ENCODE data around the gene PHAF1.

Gene PHAF1

DNA sequence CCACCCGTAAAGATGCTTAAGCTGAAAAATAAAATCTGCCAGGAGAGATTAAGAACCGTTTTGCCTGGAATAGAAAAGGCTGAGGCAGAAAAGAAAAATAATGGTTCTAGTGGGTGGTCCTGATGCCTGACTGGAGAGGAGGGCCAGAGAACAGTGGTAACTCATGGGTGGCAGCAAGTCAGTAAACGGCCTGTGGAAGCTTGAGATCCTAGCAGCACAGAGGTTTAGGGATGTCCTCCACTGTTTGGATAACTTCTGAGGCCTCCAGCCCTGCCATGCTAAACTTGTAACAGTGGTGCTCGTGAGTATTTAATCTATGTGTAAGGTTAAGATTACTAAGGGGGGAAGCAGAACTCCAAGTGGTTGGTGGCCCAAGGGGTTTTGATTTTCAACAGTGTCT is 21.2 kb upstream of the PHAF1 start:
- TF ChIP-seq, protein P1, sequence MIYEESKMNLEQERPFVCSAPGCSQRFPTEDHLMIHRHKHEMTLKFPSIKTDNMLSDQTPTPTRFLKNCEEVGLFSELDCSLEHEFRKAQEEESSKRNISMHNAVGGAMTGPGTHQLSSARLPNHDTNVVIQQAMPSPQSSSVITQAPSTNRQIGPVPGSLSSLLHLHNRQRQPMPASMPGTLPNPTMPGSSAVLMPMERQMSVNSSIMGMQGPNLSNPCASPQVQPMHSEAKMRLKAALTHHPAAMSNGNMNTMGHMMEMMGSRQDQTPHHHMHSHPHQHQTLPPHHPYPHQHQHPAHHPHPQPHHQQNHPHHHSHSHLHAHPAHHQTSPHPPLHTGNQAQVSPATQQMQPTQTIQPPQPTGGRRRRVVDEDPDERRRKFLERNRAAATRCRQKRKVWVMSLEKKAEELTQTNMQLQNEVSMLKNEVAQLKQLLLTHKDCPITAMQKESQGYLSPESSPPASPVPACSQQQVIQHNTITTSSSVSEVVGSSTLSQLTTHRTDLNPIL (CRISPR knock-in tag; IDR thresholded peaks at IDR 0.05; ENCODE audit: low read depth), result no peak
- TF ChIP-seq ZNF565 (CRISPR knock-in tag; conservative IDR thresholded peaks at IDR 0.05; ENCODE audit: low read depth), result no peak
- TF ChIP-seq ZC3H10 (CRISPR knock-in tag; IDR thresholded peaks at IDR 0.05), result no peak

DNA sequence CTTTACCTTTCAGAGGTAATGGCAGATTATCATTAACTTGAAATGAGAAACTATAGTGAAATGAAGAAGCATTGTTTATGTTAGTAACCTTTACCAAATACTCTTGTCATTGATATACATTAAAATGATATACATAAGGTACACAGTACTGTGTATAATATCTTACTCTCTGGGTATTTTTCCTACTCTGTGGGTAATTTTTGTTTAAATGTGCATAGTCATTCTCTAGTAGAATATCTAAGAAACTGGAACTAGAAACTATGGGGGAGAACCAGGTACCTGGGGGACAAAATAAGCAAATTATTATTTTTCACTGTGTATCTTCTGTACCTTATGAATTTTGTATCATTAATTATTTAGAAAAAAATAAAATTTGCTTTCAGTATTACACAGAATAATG is 20.6 kb upstream of the PHAF1 start:
- ATAC-seq, result no peak
- no peak for TF ChIP-seq ZFP3 (CRISPR knock-in tag; IDR thresholded peaks at IDR 0.05)
- TF ChIP-seq SNAI2 (CRISPR knock-in tag; IDR thresholded peaks at IDR 0.05), result no peak
- TF ChIP-seq, protein P2, sequence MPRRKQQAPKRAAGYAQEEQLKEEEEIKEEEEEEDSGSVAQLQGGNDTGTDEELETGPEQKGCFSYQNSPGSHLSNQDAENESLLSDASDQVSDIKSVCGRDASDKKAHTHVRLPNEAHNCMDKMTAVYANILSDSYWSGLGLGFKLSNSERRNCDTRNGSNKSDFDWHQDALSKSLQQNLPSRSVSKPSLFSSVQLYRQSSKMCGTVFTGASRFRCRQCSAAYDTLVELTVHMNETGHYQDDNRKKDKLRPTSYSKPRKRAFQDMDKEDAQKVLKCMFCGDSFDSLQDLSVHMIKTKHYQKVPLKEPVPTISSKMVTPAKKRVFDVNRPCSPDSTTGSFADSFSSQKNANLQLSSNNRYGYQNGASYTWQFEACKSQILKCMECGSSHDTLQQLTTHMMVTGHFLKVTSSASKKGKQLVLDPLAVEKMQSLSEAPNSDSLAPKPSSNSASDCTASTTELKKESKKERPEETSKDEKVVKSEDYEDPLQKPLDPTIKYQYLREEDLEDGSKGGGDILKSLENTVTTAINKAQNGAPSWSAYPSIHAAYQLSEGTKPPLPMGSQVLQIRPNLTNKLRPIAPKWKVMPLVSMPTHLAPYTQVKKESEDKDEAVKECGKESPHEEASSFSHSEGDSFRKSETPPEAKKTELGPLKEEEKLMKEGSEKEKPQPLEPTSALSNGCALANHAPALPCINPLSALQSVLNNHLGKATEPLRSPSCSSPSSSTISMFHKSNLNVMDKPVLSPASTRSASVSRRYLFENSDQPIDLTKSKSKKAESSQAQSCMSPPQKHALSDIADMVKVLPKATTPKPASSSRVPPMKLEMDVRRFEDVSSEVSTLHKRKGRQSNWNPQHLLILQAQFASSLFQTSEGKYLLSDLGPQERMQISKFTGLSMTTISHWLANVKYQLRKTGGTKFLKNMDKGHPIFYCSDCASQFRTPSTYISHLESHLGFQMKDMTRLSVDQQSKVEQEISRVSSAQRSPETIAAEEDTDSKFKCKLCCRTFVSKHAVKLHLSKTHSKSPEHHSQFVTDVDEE (CRISPR knock-in tag; IDR thresholded peaks at IDR 0.05), result no peak
- no peak for TF ChIP-seq PPARA (CRISPR knock-in tag; IDR thresholded peaks at IDR 0.05; ENCODE audit: borderline replicate concordance)
- no peak for TF ChIP-seq ZNF565 (CRISPR knock-in tag; conservative IDR thresholded peaks at IDR 0.05; ENCODE audit: low read depth)
- TF ChIP-seq RARB (CRISPR knock-in tag; IDR thresholded peaks at IDR 0.05), result no peak
- TF ChIP-seq ESRRG (CRISPR knock-in tag; IDR thresholded peaks at IDR 0.05), result no peak
- TF ChIP-seq GLIS3 (CRISPR knock-in tag; IDR thresholded peaks at IDR 0.05), result no peak
- TF ChIP-seq, protein P3, sequence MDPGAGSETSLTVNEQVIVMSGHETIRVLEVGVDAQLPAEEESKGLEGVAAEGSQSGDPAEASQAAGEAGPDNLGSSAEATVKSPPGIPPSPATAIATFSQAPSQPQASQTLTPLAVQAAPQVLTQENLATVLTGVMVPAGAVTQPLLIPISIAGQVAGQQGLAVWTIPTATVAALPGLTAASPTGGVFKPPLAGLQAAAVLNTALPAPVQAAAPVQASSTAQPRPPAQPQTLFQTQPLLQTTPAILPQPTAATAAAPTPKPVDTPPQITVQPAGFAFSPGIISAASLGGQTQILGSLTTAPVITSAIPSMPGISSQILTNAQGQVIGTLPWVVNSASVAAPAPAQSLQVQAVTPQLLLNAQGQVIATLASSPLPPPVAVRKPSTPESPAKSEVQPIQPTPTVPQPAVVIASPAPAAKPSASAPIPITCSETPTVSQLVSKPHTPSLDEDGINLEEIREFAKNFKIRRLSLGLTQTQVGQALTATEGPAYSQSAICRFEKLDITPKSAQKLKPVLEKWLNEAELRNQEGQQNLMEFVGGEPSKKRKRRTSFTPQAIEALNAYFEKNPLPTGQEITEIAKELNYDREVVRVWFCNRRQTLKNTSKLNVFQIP (CRISPR knock-in tag; IDR thresholded peaks at IDR 0.05; ENCODE audit: borderline replicate concordance, low read depth), result no peak
- TF ChIP-seq ZC3H10 (CRISPR knock-in tag; IDR thresholded peaks at IDR 0.05), result no peak
- TF ChIP-seq, protein P4, sequence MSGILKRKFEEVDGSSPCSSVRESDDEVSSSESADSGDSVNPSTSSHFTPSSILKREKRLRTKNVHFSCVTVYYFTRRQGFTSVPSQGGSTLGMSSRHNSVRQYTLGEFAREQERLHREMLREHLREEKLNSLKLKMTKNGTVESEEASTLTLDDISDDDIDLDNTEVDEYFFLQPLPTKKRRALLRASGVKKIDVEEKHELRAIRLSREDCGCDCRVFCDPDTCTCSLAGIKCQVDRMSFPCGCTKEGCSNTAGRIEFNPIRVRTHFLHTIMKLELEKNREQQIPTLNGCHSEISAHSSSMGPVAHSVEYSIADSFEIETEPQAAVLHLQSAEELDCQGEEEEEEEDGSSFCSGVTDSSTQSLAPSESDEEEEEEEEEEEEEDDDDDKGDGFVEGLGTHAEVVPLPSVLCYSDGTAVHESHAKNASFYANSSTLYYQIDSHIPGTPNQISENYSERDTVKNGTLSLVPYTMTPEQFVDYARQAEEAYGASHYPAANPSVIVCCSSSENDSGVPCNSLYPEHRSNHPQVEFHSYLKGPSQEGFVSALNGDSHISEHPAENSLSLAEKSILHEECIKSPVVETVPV (CRISPR knock-in tag; IDR thresholded peaks at IDR 0.05), result no peak
- TF ChIP-seq ARNTL (CRISPR knock-in tag; IDR thresholded peaks at IDR 0.05; ENCODE audit: borderline replicate concordance, low read depth), result no peak
- TF ChIP-seq CSDC2 (CRISPR knock-in tag; IDR thresholded peaks at IDR 0.05), result no peak
- TF ChIP-seq ISL1 (CRISPR knock-in tag; IDR thresholded peaks at IDR 0.05), result no peak
- TF ChIP-seq, protein P1 (CRISPR knock-in tag; IDR thresholded peaks at IDR 0.05; ENCODE audit: low read depth), result no peak

More for the DNA sequence above, 21.2 kb upstream of the PHAF1 start:
- no peak for ATAC-seq

DNA sequence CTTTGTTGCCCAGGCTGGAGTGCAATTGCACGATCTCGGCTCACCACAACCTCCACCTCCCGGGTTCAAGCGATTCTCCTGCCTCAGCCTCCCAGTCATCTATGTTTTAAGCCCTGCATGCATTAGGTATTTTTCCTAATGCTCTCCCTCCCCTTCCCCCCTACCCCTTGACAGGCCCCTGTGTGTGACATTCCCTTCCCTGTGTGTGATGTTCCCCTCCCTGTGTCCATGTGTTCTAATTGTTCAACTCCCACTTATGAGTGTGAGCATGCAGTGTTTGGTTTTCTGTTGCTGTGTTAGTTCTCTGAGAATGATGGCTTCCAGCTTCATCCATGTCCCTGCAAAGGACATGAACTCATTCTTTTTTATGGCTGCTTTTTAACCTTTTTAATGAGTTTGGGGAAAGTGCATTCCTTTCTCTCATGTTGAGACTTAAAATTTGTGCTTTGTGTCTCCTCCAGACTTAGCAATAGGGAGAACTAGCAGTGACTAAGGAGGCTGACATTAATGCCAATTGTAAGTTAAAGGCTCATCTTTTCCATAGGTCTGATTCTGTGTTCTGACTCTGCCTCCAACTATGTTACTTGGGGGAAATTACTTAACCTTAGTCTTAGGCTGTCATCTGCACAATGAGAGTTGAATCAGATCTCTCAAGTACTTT is 17.7 kb upstream of the PHAF1 start:
- ATAC-seq, result peak; percentile 64
- TF ChIP-seq TOX (CRISPR knock-in tag; IDR thresholded peaks at IDR 0.05; ENCODE audit: borderline replicate concordance) (no peak), PPARA (CRISPR knock-in tag; IDR thresholded peaks at IDR 0.05; ENCODE audit: borderline replicate concordance) (no peak), ESRRG (CRISPR knock-in tag; IDR thresholded peaks at IDR 0.05) (no peak)

DNA sequence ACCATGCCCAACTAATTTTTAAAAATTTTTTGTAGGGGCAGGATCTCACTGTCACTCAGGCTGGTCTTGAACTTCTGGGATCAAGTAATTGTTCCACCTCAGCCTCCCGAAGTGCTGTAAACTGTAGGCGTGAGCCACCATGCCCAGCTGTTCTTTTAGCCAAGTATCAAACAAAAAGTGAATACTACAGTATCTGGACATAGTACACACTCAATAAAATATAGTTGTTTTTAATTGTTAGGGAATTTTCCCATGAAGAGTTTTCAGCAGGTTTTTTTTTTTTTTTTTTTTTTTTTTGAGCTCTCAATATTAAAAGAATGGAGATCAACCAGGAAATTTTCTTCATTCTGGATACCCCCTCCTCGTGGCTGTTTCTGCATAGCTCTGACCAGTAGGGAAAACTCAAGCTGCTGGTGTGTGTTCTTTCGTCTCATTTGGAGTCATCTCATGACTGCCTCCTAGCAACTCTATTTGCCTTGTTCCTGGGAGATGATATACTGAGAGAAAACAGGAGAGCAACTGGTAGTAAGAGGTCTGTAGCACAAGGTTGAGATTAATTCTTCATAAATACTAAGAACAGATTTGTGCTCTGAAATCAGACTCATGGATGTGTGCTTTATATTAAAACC is 16.5 kb upstream of the PHAF1 start:
- no peak for ATAC-seq
- TF ChIP-seq ZFP3 (CRISPR knock-in tag; IDR thresholded peaks at IDR 0.05) (no peak), SNAI2 (CRISPR knock-in tag; IDR thresholded peaks at IDR 0.05) (no peak), TCF4 (CRISPR knock-in tag; IDR thresholded peaks at IDR 0.05; ENCODE audit: borderline replicate concordance) (no peak), RARB (CRISPR knock-in tag; IDR thresholded peaks at IDR 0.05) (no peak), ISL1 (CRISPR knock-in tag; IDR thresholded peaks at IDR 0.05) (no peak), ZFP30 (CRISPR knock-in tag; IDR thresholded peaks at IDR 0.05) (no peak), ARNTL (CRISPR knock-in tag; IDR thresholded peaks at IDR 0.05; ENCODE audit: borderline replicate concordance, low read depth) (no peak), ZC3H10 (CRISPR knock-in tag; IDR thresholded peaks at IDR 0.05) (no peak), TOX (CRISPR knock-in tag; IDR thresholded peaks at IDR 0.05; ENCODE audit: borderline replicate concordance) (no peak), PPARA (CRISPR knock-in tag; IDR thresholded peaks at IDR 0.05; ENCODE audit: borderline replicate concordance) (no peak), ZNF70 (CRISPR knock-in tag; IDR thresholded peaks at IDR 0.05) (no peak), ZNF565 (CRISPR knock-in tag; conservative IDR thresholded peaks at IDR 0.05; ENCODE audit: low read depth) (no peak)
- TF ChIP-seq, protein P3 (CRISPR knock-in tag; IDR thresholded peaks at IDR 0.05; ENCODE audit: borderline replicate concordance, low read depth), result no peak
- TF ChIP-seq, protein P5, sequence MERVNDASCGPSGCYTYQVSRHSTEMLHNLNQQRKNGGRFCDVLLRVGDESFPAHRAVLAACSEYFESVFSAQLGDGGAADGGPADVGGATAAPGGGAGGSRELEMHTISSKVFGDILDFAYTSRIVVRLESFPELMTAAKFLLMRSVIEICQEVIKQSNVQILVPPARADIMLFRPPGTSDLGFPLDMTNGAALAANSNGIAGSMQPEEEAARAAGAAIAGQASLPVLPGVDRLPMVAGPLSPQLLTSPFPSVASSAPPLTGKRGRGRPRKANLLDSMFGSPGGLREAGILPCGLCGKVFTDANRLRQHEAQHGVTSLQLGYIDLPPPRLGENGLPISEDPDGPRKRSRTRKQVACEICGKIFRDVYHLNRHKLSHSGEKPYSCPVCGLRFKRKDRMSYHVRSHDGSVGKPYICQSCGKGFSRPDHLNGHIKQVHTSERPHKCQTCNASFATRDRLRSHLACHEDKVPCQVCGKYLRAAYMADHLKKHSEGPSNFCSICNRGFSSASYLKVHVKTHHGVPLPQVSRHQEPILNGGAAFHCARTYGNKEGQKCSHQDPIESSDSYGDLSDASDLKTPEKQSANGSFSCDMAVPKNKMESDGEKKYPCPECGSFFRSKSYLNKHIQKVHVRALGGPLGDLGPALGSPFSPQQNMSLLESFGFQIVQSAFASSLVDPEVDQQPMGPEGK (CRISPR knock-in tag; IDR thresholded peaks at IDR 0.05; ENCODE audit: borderline replicate concordance), result no peak
